ENCODE measurements around the gene RPL18A.

DNA sequence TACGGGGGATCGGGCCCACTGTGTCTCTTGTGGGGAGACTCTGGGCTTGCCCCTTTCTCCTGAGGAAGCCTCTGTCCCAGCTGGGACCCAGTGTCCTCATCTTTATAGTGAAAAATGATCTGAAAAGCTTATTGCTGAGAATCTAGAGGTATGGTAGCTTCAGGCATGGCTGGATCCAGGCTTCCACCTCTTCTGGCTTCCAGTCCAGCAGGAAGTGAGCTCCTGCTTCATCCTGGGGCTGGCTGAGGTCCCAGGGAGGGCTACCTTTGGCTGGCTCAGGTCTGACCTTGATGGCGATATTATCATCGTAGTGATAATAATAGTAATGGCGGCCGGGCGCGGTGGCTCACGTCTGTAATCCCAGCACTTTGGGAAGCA is 15.0 kb downstream of the RPL18A start:
- TF ChIP-seq, protein P1, sequence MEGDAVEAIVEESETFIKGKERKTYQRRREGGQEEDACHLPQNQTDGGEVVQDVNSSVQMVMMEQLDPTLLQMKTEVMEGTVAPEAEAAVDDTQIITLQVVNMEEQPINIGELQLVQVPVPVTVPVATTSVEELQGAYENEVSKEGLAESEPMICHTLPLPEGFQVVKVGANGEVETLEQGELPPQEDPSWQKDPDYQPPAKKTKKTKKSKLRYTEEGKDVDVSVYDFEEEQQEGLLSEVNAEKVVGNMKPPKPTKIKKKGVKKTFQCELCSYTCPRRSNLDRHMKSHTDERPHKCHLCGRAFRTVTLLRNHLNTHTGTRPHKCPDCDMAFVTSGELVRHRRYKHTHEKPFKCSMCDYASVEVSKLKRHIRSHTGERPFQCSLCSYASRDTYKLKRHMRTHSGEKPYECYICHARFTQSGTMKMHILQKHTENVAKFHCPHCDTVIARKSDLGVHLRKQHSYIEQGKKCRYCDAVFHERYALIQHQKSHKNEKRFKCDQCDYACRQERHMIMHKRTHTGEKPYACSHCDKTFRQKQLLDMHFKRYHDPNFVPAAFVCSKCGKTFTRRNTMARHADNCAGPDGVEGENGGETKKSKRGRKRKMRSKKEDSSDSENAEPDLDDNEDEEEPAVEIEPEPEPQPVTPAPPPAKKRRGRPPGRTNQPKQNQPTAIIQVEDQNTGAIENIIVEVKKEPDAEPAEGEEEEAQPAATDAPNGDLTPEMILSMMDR (IDR thresholded peaks at IDR 0.05), result no peak
- TF ChIP-seq POLR2A (IDR thresholded peaks at IDR 0.05), result no peak
